K562 (cell line): ENCODE data around the gene HNMT. TPM values are rescaled to one million over a fixed set of nuclear protein-coding genes. Genes with fewer than 3 reads are reported as not detected.

Experiments
- ATAC-seq: fragments of 200-7000 bp; cut with Tn5 transposase; 3 replicates; pipeline ENCODE4 v1.9.1; 2020; ENCODE audit warnings: moderate library complexity
- BruUV-seq: library from RNA; stranded (reverse); fragments of 400-500 nt; replicated peaks from 2 replicates; lab custom pipeline; 2021; lab: Mats Ljungman, UMichigan
- CTCF ChIA-PET: fragments of 300-600 bp; formaldehyde crosslinking; extraction: SDS; loops from one replicate; lab custom pipeline; 2021; ENCODE audit warnings: low intra/inter-chr PET ratio; lab: Yijun Ruan, JAX
- POLR2A ChIA-PET: fragments of 300-600, 350-650 bp; sonication (Branson Sonifier 250); formaldehyde crosslinking; extraction: SDS; loops from one replicate; lab custom pipeline; 2021; ENCODE audit warnings: antibody characterized with exemption, inconsistent platforms; lab: Yijun Ruan, JAX
- DNase-seq, 4 experiments: peaks; one replicate each; pipeline versions ENCODE4 v3.0.0 to v3.0.0-alpha.2; 2011 to 2018; ENCODE audit warnings: low spot score in 3 of 4, mixed read lengths in 3 of 4; ENCODE audit errors: extremely low read depth in 1 of 4
- FAIRE-seq: peaks from 2 replicates; lab custom pipeline; 2011; peaks lifted over from hg19 to GRCh38; lab: Jason Lieb, UNC
- H2AFZ ChIP-seq: 2 replicates; pipeline ENCODE4 v1.6.0; 2011; ENCODE audit warnings: low read depth, low read length, control low read depth, inconsistent platforms
- H3K27ac ChIP-seq: fragments of 200-600 bp; 3 replicates; pipeline ENCODE4 v1.8.0; 2011; ENCODE audit warnings: low read depth, mild to moderate bottlenecking, control low read depth, inconsistent platforms, low read length, moderate library complexity, mixed read lengths; ENCODE audit errors: extremely low read depth
- H3K27me3 ChIP-seq, 2 experiments: fragments of 300-600 bp in 1 of 2; 2 replicates in 1 of 2; 3 replicates in 1 of 2; pipeline versions ENCODE4 v1.6.0 to v1.8.0; 2011; ENCODE audit warnings: inconsistent platforms in 2 of 2, low read length in 2 of 2, mild to moderate bottlenecking in 1 of 2, mixed read lengths in 1 of 2, moderate library complexity in 1 of 2; ENCODE audit not compliant: control insufficient read depth in 2 of 2, insufficient read depth in 2 of 2
- H3K36me3 ChIP-seq: fragments of 300-600 bp; 3 replicates; pipeline ENCODE4 v1.8.0; 2011; ENCODE audit warnings: mild to moderate bottlenecking, low read length, inconsistent platforms; ENCODE audit not compliant: control insufficient read depth, insufficient read depth
- H3K4me1 ChIP-seq, 2 experiments: fragments of 200-600 bp in 1 of 2; replicated peaks in 1 of 2; 2 replicates in 1 of 2; 3 replicates in 1 of 2; pipeline versions ENCODE4 v1.5.1 to v1.8.0; 2011; ENCODE audit warnings: inconsistent platforms in 2 of 2, low read length in 2 of 2, mild to moderate bottlenecking in 1 of 2, mixed read lengths in 1 of 2, moderate library complexity in 1 of 2; ENCODE audit not compliant: control insufficient read depth in 2 of 2, insufficient read depth in 2 of 2
- H3K4me2 ChIP-seq: 2 replicates; pipeline ENCODE4 v1.6.1; 2011; ENCODE audit warnings: low read length, control low read depth, inconsistent platforms, mixed read lengths; ENCODE audit not compliant: insufficient read depth
- H3K4me3 ChIP-seq: fragments of 200-600 bp; sonication (generic), shearing (Covaris generic); 2 replicates; pipeline ENCODE4 v1.5.1; 2016; ENCODE audit warnings: control low read depth, inconsistent platforms
- H3K79me2 ChIP-seq: fragments of 200-600 bp; 3 replicates; pipeline ENCODE4 v1.8.0; 2011; ENCODE audit warnings: low read length, inconsistent platforms; ENCODE audit not compliant: control insufficient read depth, insufficient read depth
- H3K9ac ChIP-seq, 2 experiments: 2 replicates each; pipeline versions ENCODE4 v1.6.0 to v1.6.1; 2011; ENCODE audit warnings: low read depth in 2 of 2, low read length in 2 of 2, control low read depth in 1 of 2, inconsistent platforms in 1 of 2, mild to moderate bottlenecking in 1 of 2, mixed read lengths in 1 of 2; ENCODE audit not compliant: insufficient read depth in 1 of 2
- H3K9me1 ChIP-seq: one replicate; pipeline ENCODE4 v1.6.0; 2011; ENCODE audit warnings: inconsistent platforms, mild to moderate bottlenecking, low read length, moderate library complexity; ENCODE audit not compliant: control insufficient read depth, insufficient read depth
- H3K9me3 ChIP-seq: replicated peaks from 2 replicates; pipeline ENCODE4 v1.5.1; 2011; ENCODE audit warnings: low read depth, low read length, inconsistent platforms; ENCODE audit not compliant: control insufficient read depth, insufficient read depth
- H4K20me1 ChIP-seq: replicated peaks from 2 replicates; pipeline ENCODE4 v1.6.1; 2011; ENCODE audit warnings: low read length, inconsistent platforms, mixed read lengths; ENCODE audit not compliant: control insufficient read depth, insufficient read depth
- BRD9 ChIP-seq: fragments of 450-650 bp; IDR thresholded peaks from 2 replicates; pipeline ENCODE4 v1.6.1; 2018; ENCODE audit warnings: low read depth; ENCODE audit not compliant: partially characterized antibody
- CREM ChIP-seq: IDR thresholded peaks from 2 replicates; pipeline ENCODE4 v1.6.1; 2014; ENCODE audit warnings: antibody characterized with exemption, low read depth
- DACH1 ChIP-seq: fragments of 450-650 bp; IDR thresholded peaks from 2 replicates; pipeline ENCODE4 v1.6.1; 2018; ENCODE audit not compliant: partially characterized antibody
- FOXP1 ChIP-seq: sonication (generic); formaldehyde crosslinking; IDR thresholded peaks from 2 replicates; pipeline ENCODE4 v1.8.0; 2022; ENCODE audit warnings: mild to moderate bottlenecking, missing genetic modification reagents
- GTF2A2 ChIP-seq: IDR thresholded peaks from 2 replicates; pipeline ENCODE4 v1.6.1; 2016; ENCODE audit warnings: mild to moderate bottlenecking, missing genetic modification characterization, missing compliant biosample characterization
- KDM2B ChIP-seq: fragments of 250-450 bp; sonication (Bioruptor Pico); IDR thresholded peaks from 2 replicates; pipeline ENCODE4 v1.8.0; 2021; ENCODE audit warnings: mild to moderate bottlenecking, moderate library complexity
- TOE1 ChIP-seq, 2 experiments: fragments of 450-650 bp in 1 of 2; sonication (generic) in 1 of 2; formaldehyde crosslinking in 1 of 2; IDR thresholded peaks; 2 replicates each; pipeline versions ENCODE4 v1.7.1 to v1.8.0; 2016 to 2022; ENCODE audit warnings: borderline replicate concordance in 2 of 2, mild to moderate bottlenecking in 2 of 2, antibody characterized with exemption in 1 of 2, inconsistent platforms in 1 of 2, low read depth in 1 of 2, missing genetic modification reagents in 1 of 2, moderate library complexity in 1 of 2
- ZKSCAN8 ChIP-seq: fragments of 200-800 bp; sonication (Bioruptor generic); IDR thresholded peaks from 2 replicates; pipeline ENCODE4 v1.6.1; 2016; ENCODE audit warnings: missing genetic modification characterization, missing compliant biosample characterization
- ZNF766 ChIP-seq: fragments of 200-800 bp; sonication (Bioruptor generic); conservative IDR thresholded peaks from 2 replicates; pipeline ENCODE4 v1.6.1; 2016; ENCODE audit warnings: missing genetic modification characterization, missing compliant biosample characterization
- WGBS: fragments of 100-300 bp; shearing (Covaris generic); methylation state at CpG from one replicate; pipeline ENCODE4 v1.1.6; 2016; ENCODE audit warnings: low coverage, mixed read lengths; ENCODE audit not compliant: insufficient coverage; ENCODE audit errors: missing lambda C conversion rate; 5-methylcytosine and 5-hydroxymethylcytosine counted together
- in situ Hi-C: fragments of 300-500 bp; cut with MboI; formaldehyde crosslinking; loops from 4 replicates; pipeline ENCODE4 v1.15.0; 2018; ENCODE audit warnings: inconsistent platforms, mixed read lengths
- intact Hi-C: fragments of 100-400 bp; cut with micrococcal nuclease; formaldehyde crosslinking; loops from 2 replicates; pipeline ENCODE4 v1.14.2; 2022
- polyA plus RNA-seq, 8 experiments: library from polyadenylated mRNA; depleted of rRNA in 4 of 8; stranded (reverse) in 5 of 8; unstranded in 3 of 8; fragments of >200 nt; fragmentation: Nextera tagmentation in 2 of 8; fragmentation: Illumina TruSeq in 1 of 8; extraction: Ambion mirVana in 2 of 8; extraction: Trizol in 1 of 8; gene quantifications; 2 replicates each; pipeline versions ENCODE4 v1.2.1 to v1.2.3, GENCODE V29; 2011 to 2014; ENCODE audit warnings: inconsistent platforms in 1 of 8, missing spikeins in 1 of 8
- total RNA-seq, 7 experiments: library from RNA; depleted of rRNA in 6 of 7; stranded (reverse); fragments of >200 nt in 6 of 7; fragmentation: Illumina TruSeq in 2 of 7; extraction: Trizol in 2 of 7; gene quantifications; 2 replicates each; pipeline versions ENCODE4 v1.2.1 to v1.2.3, GENCODE V29; 2011 to 2021; ENCODE audit warnings: low replicate concordance in 1 of 7
- TF ChIP-seq, protein P1 (sequence below), 3 experiments: IDR thresholded peaks in 2 of 3; conservative IDR thresholded peaks in 1 of 3; 2 replicates each; pipeline ENCODE4 v1.5.1; 2011 to 2012; ENCODE audit warnings: low read length in 3 of 3, mild to moderate bottlenecking in 3 of 3, control low read depth in 2 of 3, improper control_type of control experiment in 1 of 3, inconsistent platforms in 1 of 3, low read depth in 1 of 3, mixed read lengths in 1 of 3, moderate library complexity in 1 of 3; ENCODE audit not compliant: insufficient read depth in 2 of 3
- TF ChIP-seq, protein P2 (sequence below): fragments of 450-650 bp; IDR thresholded peaks from 2 replicates; pipeline ENCODE4 v1.6.1; 2018; ENCODE audit not compliant: partially characterized antibody

The HNMT gene
- total and polyA plus RNA-seq, 9 of the 15 experiments (the other 6 are each of a cell fraction or from before 2014, with no cell fraction given), result 3.1 to 10.9 (median 5.3) TPM

DNA sequence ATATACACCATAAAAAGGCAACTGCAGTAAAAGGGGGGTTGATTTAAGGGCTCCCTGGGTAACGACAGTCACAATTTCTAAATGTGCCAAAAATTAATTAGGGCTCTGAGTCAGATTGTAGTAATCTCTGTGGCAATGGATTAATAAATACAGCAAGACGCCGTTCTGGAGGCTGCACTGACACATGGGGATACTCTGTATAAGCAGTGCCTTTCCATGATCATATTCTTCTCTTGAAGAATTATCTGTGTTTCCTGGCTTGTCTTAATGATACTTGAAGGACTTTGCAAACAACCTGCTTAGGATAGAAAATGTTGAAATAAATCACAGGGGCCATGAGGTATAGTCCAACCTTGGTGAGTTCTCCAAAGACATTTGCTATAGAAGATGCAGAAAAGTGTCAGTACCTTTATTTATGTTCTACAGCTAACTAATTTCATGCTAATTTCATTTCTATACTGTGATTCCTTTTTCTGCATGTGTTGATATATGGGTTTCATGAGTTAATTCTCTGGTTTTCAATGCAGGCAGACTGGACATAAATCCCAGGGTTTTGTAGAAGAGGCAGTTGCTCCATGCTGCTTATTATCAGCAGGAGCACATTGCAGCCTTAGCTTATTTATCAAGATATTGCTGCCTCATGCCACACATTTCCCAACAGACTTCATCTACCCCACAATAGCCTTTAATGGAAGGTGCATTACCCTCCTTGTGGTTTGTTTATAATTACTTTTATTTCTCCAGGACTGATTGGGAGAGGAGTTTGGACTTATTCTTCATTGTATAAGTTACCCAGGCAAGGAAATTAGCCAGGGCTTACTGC, 54.8 kb downstream of the HNMT start (continued):
- TF ChIP-seq ZKSCAN8 (CRISPR knock-in tag), result 0 out of 2 replicates have a peak, but pooled peaks have one; percentile 16
- TF ChIP-seq FOXP1 (CRISPR knock-in tag), result no peak
- TF ChIP-seq KDM2B (CRISPR knock-in tag), result no peak
- TF ChIP-seq, all 486 proteins: peak for 77

DNA sequence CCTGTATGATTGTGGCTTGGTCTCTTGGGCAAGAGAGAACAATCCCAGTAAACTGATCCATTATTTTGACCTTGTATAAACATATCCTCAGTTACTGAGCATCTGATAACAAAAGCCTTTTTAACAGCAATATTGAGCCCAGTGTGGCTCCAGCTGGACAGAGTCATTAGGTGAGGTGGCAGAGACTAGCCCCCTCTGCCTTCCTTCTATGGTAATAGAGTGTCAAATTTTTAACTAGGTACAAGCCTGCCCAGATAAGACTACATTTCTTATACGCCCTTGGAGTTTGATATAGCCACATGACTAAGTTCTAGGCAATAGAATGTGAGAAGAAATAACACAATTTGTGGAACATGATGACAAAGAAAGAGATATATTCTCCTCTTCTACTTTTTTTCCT, 56.2 kb downstream of the HNMT start:
- BruUV-seq, result no TSS peak
- no peaks in the 10 kb centered on the region for H3K79me2 ChIP-seq
- peak overlapping the region; percentile 44; the same call in 1 of the 2 replicates for H2AFZ ChIP-seq
- no peaks in the 10 kb centered on the region for H3K27me3 ChIP-seq
- POLR2A ChIA-PET, result no interaction called here
- H3K9me1 ChIP-seq, result no peaks in the 10 kb centered on the region
- H4K20me1 ChIP-seq, result no peaks in the 10 kb centered on the region
- peak; percentile 77 for ATAC-seq
- CTCF ChIA-PET, result interaction anchor here (0.7 kb wide), 1 partner anchor 73 kb away, joined by 3 read pairs; no protein-coding TSS in a partner anchor
- in situ Hi-C loops (no loop called here), intact Hi-C loops (loop anchor here (1.0 kb wide), 1 partner anchor 73 kb away; no protein-coding TSS in a partner anchor)
- DNase-seq, result peak in 1 of 4 experiments; percentile 46
- no peaks in the 10 kb centered on the region for H3K36me3 ChIP-seq
- no peak overlapping the region for H3K4me3 ChIP-seq
- H3K9ac ChIP-seq, result no peak overlapping the region
- peak; percentile 60 for FAIRE-seq
- no peak overlapping the region for H3K4me2 ChIP-seq
- peak overlapping the region; percentile 4; the same call in 1 of the 3 replicates for H3K27ac ChIP-seq
- H3K9me3 ChIP-seq, result no peaks in the 10 kb centered on the region
- H3K4me1 ChIP-seq, result peaks cover 10 to 30% of the 10 kb centered on the region in 2 experiments; a peak in 4 of 5 replicates
- WGBS, result 0% methylated on average over 1 of the region's 1 CpG
- TF ChIP-seq ZNF766 (0 out of 2 replicates have a peak, but pooled peaks have one; percentile 28), BRD9 (no peak), GTF2A2 (tag) (no peak), TOE1 (IDR thresholded peaks at IDR 0.05; ENCODE audit: borderline replicate concordance) (no peak), TOE1 (CRISPR knock-in tag; IDR thresholded peaks at IDR 0.05; ENCODE audit: borderline replicate concordance, low read depth) (no peak), CREM (0 out of 2 replicates have a peak, but pooled peaks have one; percentile 13), DACH1 (peak; percentile 46)
- TF ChIP-seq, protein P1, sequence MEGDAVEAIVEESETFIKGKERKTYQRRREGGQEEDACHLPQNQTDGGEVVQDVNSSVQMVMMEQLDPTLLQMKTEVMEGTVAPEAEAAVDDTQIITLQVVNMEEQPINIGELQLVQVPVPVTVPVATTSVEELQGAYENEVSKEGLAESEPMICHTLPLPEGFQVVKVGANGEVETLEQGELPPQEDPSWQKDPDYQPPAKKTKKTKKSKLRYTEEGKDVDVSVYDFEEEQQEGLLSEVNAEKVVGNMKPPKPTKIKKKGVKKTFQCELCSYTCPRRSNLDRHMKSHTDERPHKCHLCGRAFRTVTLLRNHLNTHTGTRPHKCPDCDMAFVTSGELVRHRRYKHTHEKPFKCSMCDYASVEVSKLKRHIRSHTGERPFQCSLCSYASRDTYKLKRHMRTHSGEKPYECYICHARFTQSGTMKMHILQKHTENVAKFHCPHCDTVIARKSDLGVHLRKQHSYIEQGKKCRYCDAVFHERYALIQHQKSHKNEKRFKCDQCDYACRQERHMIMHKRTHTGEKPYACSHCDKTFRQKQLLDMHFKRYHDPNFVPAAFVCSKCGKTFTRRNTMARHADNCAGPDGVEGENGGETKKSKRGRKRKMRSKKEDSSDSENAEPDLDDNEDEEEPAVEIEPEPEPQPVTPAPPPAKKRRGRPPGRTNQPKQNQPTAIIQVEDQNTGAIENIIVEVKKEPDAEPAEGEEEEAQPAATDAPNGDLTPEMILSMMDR (IDR thresholded peaks at IDR 0.05 in 2 of 3, conservative IDR thresholded peaks at IDR 0.05 in 1 of 3; ENCODE audit: insufficient read depth in 2 of 3, low read depth in 1 of 3, low read length in 3 of 3), result peak; percentile 27 to 42 (median 39); a peak in 5 of 6 replicates
- TF ChIP-seq, protein P2, sequence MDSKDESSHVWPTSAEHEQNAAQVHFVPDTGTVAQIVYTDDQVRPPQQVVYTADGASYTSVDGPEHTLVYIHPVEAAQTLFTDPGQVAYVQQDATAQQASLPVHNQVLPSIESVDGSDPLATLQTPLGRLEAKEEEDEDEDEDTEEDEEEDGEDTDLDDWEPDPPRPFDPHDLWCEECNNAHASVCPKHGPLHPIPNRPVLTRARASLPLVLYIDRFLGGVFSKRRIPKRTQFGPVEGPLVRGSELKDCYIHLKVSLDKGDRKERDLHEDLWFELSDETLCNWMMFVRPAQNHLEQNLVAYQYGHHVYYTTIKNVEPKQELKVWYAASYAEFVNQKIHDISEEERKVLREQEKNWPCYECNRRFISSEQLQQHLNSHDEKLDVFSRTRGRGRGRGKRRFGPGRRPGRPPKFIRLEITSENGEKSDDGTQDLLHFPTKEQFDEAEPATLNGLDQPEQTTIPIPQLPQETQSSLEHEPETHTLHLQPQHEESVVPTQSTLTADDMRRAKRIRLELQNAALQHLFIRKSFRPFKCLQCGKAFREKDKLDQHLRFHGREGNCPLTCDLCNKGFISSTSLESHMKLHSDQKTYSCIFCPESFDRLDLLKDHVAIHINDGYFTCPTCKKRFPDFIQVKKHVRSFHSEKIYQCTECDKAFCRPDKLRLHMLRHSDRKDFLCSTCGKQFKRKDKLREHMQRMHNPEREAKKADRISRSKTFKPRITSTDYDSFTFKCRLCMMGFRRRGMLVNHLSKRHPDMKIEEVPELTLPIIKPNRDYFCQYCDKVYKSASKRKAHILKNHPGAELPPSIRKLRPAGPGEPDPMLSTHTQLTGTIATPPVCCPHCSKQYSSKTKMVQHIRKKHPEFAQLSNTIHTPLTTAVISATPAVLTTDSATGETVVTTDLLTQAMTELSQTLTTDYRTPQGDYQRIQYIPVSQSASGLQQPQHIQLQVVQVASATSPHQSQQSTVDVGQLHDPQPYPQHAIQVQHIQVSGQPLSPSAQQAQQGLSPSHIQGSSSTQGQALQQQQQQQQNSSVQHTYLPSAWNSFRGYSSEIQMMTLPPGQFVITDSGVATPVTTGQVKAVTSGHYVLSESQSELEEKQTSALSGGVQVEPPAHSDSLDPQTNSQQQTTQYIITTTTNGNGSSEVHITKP, result no peak
